Parathyroid adenoma (tissue), 2 donors: ENCODE data around the gene EFHC1.

Experiments
- H2AFZ ChIP-seq: fragments of 300-600 bp; sonication (generic); one replicate; pipeline ENCODE4 v1.7.0; 2017; ENCODE audit warnings: antibody characterized with exemption, mild to moderate bottlenecking
- H3K27ac ChIP-seq: fragments of 300-600 bp; sonication (generic); one replicate; pipeline ENCODE4 v1.7.0; 2017
- H3K27me3 ChIP-seq: fragments of 300-600 bp; sonication (generic); one replicate; pipeline ENCODE4 v1.7.0; 2017; ENCODE audit warnings: low read length; ENCODE audit not compliant: control insufficient read depth, insufficient read depth
- H3K36me3 ChIP-seq: fragments of 300-600 bp; sonication (generic); one replicate; pipeline ENCODE4 v1.7.0; 2017; ENCODE audit warnings: low read length; ENCODE audit not compliant: control insufficient read depth, insufficient read depth
- H3K4me1 ChIP-seq: fragments of 300-600 bp; sonication (generic); one replicate; pipeline ENCODE4 v1.7.0; 2017; ENCODE audit warnings: control low read depth
- H3K4me2 ChIP-seq: fragments of 300-600 bp; sonication (generic); one replicate; pipeline ENCODE4 v1.7.0; 2017; ENCODE audit warnings: low read length
- H3K4me3 ChIP-seq: fragments of 300-600 bp; sonication (generic); one replicate; pipeline ENCODE4 v1.7.0; 2017; ENCODE audit warnings: low read depth, low read length
- H3K79me2 ChIP-seq: fragments of 300-600 bp; sonication (generic); one replicate; pipeline ENCODE4 v1.7.0; 2017; ENCODE audit warnings: control low read depth
- H3K9ac ChIP-seq: fragments of 300-600 bp; sonication (generic); one replicate; pipeline ENCODE4 v1.7.0; 2017; ENCODE audit warnings: mild to moderate bottlenecking
- H3K9me3 ChIP-seq: fragments of 300-600 bp; sonication (generic); one replicate; pipeline ENCODE4 v1.7.0; 2017; ENCODE audit warnings: low read length; ENCODE audit not compliant: control insufficient read depth
- TF ChIP-seq, protein P1 (sequence below): fragments of 300-600 bp; sonication (generic); IDR thresholded peaks from one replicate; pipeline ENCODE4 v1.7.0; 2017; ENCODE audit warnings: antibody characterized with exemption, mild to moderate bottlenecking
- donor health status: primary hyperparathyroidism.

The EFHC1 gene

DNA sequence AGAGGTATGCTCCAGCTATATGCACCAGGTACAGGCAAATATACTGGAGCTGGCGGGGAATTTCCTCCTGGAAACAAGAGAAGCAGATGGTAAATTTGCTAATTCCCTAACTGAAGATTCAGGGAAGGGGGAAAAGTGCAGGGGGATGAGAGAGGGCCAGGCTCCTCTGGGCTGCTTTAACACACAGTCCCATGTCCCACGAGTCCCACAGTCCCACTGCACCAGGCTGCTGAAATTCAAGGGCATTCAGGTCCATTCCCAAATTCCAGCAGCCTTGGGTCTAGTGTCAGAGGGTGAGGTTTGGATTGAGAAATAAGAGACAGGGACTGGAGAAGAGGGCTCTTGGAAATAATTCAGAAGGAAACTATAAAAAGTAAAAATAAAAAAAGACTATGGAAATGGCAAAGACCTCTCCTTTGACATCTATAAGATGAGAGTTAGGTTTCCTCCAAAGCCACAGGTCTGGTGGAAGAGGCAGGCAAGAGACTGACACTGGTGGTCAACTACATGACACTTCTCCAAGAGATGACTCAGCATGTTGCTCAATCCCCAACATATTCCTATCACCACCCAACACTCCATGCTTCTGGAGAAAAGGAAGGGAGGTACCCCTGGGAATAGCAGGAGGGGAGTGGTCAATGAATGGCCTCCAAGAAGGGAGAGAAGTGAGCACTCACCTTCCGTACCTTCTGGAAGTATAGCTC lies 87.6 kb downstream of the EFHC1 start:
- H3K36me3 ChIP-seq, result no peaks in the 10 kb centered on the region
- peaks cover 6% of the 10 kb centered on the region for H3K4me1 ChIP-seq
- H3K4me2 ChIP-seq, result no peak overlapping the region
- H3K27ac ChIP-seq, result no peak overlapping the region
- H3K4me3 ChIP-seq, result no peak overlapping the region
- no peaks in the 10 kb centered on the region for H3K27me3 ChIP-seq
- H3K79me2 ChIP-seq, result no peaks in the 10 kb centered on the region
- TF ChIP-seq, protein P1, sequence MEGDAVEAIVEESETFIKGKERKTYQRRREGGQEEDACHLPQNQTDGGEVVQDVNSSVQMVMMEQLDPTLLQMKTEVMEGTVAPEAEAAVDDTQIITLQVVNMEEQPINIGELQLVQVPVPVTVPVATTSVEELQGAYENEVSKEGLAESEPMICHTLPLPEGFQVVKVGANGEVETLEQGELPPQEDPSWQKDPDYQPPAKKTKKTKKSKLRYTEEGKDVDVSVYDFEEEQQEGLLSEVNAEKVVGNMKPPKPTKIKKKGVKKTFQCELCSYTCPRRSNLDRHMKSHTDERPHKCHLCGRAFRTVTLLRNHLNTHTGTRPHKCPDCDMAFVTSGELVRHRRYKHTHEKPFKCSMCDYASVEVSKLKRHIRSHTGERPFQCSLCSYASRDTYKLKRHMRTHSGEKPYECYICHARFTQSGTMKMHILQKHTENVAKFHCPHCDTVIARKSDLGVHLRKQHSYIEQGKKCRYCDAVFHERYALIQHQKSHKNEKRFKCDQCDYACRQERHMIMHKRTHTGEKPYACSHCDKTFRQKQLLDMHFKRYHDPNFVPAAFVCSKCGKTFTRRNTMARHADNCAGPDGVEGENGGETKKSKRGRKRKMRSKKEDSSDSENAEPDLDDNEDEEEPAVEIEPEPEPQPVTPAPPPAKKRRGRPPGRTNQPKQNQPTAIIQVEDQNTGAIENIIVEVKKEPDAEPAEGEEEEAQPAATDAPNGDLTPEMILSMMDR, result no peak
- no peak overlapping the region for H2AFZ ChIP-seq
- H3K9ac ChIP-seq, result no peak overlapping the region
- no peaks in the 10 kb centered on the region for H3K9me3 ChIP-seq

DNA sequence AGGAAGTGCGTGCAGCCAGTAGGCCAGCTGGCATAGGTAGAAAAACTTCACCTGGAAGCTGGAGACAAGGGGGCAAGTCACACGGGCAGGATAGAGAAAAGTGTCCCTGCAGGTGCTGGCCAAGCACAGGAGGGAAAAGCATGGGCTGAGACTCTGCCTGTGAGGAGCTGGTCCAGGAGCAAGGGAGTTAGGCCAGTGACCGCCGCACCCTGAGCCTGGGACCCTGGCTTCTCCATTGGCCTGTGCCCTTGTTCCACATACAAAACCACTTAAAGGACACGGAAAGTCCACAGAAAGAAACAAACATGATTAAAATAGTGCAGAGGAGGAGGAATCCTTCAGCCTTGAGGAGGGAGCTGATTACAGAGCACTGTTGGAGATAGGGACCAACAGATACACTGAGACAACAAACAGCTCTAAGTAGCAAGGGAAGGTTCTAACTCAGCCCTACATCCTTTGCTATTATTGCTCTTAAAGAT lies 88.2 kb downstream of the EFHC1 start:
- H3K79me2 ChIP-seq, result no peaks in the 10 kb centered on the region
- no peak overlapping the region for H3K4me3 ChIP-seq
- no peaks in the 10 kb centered on the region for H3K9me3 ChIP-seq
- peaks cover 6% of the 10 kb centered on the region for H3K4me1 ChIP-seq
- no peaks in the 10 kb centered on the region for H3K27me3 ChIP-seq
- H3K4me2 ChIP-seq, result no peak overlapping the region
- no peak overlapping the region for H2AFZ ChIP-seq
- no peak overlapping the region for H3K9ac ChIP-seq
- TF ChIP-seq, protein P1, result no peak
- H3K36me3 ChIP-seq, result no peaks in the 10 kb centered on the region
- no peak overlapping the region for H3K27ac ChIP-seq

DNA sequence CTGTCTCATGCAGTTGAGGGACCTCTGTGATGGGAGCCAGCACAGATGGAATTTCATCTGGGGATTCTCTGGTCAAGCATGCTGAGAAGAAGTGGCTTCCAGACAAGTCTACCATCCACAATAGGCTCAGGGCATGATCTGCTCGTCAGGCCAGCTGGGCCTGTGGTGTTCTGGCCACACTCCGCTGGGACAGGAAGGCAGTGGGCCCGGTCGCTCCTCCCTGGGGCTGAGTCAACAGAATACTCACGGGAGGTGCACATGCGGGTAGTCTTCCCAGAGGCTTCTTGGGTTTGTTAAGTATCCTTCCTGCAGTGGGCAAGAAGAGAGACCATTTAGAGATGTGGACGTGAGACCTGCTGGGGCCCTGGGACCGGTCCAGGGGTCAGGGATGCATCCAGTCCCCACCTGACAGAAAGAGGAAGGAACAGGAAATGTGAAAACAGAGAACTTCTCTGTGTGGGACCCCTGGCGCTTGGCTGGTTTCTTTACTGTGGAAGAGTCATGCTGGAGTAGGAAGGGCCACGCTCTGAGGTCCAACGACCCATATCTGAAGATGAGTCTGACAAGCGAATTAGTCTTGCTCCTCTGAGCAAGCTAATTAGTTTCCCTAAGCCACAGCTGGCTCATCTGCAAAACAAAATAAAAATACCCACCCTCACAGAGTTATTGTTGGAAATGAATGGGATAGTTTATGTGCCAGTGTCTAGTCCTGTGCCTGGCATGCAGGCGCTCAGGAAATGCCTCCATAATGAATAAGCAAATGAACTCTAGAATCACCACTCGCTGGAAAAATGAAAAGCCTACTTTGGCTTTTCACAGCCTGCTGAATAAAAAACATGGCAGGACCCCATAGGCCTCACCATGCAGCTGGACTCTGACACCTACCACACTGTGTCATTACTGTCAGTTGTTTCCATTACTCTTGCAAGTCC lies 89.4 kb downstream of the EFHC1 start:
- H3K4me3 ChIP-seq, result no peak overlapping the region
- no peak overlapping the region for H3K27ac ChIP-seq
- no peak overlapping the region for H3K4me2 ChIP-seq
- H3K9ac ChIP-seq, result no peak overlapping the region
- no peaks in the 10 kb centered on the region for H3K27me3 ChIP-seq
- no peaks in the 10 kb centered on the region for H3K36me3 ChIP-seq
- H3K9me3 ChIP-seq, result no peaks in the 10 kb centered on the region
- no peak overlapping the region for H2AFZ ChIP-seq
- H3K4me1 ChIP-seq, result peaks cover 4% of the 10 kb centered on the region
- H3K79me2 ChIP-seq, result no peaks in the 10 kb centered on the region
- TF ChIP-seq, protein P1, result no peak

DNA sequence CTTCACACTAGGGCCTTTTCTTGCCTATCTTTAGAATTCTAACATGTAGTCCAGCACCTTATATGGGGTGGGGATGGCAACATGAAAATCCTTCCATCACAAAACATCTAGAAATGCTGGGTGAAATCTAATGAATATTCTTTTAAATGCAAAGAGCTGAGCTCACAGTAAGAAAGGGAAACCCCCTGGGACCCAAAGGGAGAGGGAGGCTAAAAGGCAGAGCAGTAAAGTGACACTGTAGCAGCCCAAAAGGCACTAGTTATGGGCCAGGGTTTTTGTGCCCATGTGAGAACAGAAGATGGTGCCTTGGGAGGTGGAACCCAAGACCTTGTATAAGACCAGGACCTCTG lies 90.0 kb downstream of the EFHC1 start:
- H3K4me1 ChIP-seq, result peaks cover 4% of the 10 kb centered on the region
- no peaks in the 10 kb centered on the region for H3K79me2 ChIP-seq

More for the DNA sequence above, 90.0 kb downstream of the EFHC1 start:
- Histone ChIP-seq H3K27ac (no peak overlapping the region), H3K9ac (no peak overlapping the region), H2AFZ (no peak overlapping the region), H3K36me3 (no peaks in the 10 kb centered on the region), H3K4me2 (no peak overlapping the region), H3K4me3 (no peak overlapping the region), H3K27me3 (no peaks in the 10 kb centered on the region), H3K9me3 (no peaks in the 10 kb centered on the region)
- TF ChIP-seq, protein P1, result no peak
